HG02840 (cell line): Measurements from ENCODE around the gene DCDC2C.
"Not testable (repeated sequence)": the region's sequence is repeated elsewhere in the genome, so short reads cannot be mapped to it uniquely, and the experiment has no call there.

Experiments
- ATAC-seq: cut with Tn5 transposase; IDR thresholded peaks from one replicate; pipeline ENCODE4 v1.9.1; 2021; ENCODE audit warnings: mild to moderate bottlenecking, moderate library complexity, moderate number of reproducible peaks; ENCODE audit not compliant: unreplicated experiment, low FRiP score

The DCDC2C gene

GRCh38 chr2:3806730-3807129, 103.4 kb downstream of the DCDC2C start:
- no peak for ATAC-seq

- no peak for ATAC-seq
These were observed 104.5 kb downstream of the DCDC2C start for GRCh38 chr2:3807853-3808252.

- no peak for ATAC-seq
These were observed 111.4 kb downstream of the DCDC2C start for GRCh38 chr2:3814706-3815245.

GRCh38 chr2:3817144-3817543, 113.8 kb downstream of the DCDC2C start:
- not testable (repeated sequence) for ATAC-seq

GRCh38 chr2:3823748-3824147, 120.4 kb downstream of the DCDC2C start:
- no peak for ATAC-seq

GRCh38 chr2:3827673-3828575, 124.5 kb downstream of the DCDC2C start:
- ATAC-seq = no peak

DNA sequence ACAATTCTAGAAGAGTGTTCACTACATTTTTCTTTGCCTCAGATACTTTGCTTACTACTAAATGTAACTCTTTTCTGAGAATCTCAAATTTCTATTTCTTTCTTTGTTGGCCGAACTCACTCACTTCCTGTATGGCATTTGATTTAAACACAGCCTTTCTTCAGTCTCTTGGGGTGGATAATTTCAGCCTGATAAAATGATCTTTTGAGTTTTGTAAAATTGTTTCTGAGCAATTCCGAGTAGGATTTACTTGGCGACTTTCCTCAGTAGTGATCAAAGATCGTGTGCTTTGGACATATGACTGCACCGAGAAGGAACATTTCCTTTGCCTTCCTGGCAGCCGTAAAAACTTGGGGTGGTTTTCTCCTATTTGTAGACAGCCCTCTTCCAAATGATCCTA, 127.4 kb downstream of the DCDC2C start:
- ATAC-seq = no peak

DNA sequence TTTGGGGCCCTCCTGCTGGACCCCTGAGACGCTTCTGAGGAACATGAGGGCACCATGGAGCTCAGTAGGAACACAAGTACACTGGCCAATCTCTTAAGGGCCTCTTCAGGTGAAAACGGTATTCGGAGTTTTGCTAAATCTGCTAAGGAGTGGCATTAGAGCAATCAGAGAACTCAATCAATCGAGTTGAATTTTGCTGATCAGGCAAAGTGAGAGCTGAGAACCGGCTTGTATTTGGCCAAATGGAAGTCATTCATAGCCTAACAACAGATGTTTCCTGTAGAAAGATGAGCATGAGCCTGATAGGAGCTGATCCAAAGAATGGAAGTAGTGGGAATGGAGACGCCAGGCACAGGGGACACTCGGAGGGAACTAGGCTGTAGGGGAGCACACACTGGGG, 133.7 kb downstream of the DCDC2C start:
- no peak for ATAC-seq

- no peak for ATAC-seq
These were observed 135.0 kb downstream of the DCDC2C start for GRCh38 chr2:3838348-3838747.

GRCh38 chr2:3839476-3839875, 136.1 kb downstream of the DCDC2C start:
- no peak for ATAC-seq

- ATAC-seq = no peak
These were observed 137.3 kb downstream of the DCDC2C start for GRCh38 chr2:3840611-3841155.

DNA sequence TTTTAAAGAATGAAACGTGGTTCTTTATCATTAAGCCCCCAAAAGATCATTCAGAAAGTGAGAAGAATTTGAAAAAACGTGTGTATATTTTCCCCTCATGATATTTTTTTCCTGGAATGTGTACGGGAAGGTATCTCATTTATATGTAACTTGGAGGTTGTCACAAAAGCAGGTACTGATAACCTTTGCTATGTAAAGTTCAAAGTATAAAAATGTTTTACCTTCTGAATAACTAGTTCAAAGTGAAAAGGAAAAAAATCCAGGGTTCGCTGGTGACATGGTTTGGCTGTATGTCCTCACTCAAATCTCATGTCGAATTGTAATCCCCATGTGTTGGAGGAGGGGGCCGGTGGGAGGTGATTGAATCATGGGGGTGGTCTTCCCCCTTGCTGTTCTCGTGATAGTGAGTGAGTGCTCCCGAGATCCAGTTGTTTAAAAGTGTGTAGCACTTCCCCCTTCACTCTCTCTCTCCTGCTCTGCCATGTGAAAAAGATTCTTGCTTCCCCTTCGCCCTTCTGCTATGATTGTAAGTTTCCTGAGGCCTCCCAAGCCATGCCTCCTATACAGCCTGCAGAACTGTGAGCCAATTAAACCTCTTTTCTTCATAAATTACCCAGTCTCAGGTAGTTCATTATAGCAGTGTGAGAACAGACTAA, 144.2 kb downstream of the DCDC2C start:
- ATAC-seq = no peak

DNA sequence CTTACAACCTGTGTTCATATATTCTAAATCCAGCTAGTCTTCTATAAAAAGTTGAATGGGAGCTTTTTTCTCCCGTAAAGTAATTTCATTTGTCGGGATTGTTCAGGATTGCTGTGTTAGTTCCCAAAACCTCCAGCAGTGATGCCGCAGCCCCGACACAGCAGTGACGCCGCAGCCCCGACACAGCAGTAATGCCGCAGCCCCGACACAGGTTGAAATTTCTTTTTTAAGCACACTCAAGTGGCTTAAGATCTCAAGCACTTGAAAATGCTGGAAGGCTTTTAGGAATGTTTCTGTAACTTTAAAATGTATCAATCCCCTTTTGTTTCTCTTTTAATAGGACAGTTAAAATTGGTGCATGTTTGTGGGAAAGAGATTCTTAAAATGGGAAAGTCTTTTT, 145.4 kb downstream of the DCDC2C start:
- no peak for ATAC-seq

DNA sequence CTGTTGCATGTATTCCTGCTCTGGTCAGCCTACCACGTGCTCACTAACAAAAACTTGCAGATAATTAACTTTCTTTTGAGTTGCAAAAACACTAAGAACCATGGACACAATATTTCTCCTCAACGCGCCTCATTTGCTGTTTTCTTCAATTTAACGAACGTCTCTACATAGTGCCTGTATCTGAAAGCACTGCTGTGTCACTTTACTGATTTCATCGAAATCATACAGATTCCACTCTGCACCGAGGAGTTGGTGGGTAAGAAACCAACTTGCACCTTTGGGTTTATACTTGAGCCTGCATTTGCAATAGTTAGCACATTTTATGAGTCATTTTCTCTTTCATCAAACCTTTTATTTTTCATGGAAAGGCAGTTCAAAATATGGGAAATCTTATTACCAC, 145.8 kb downstream of the DCDC2C start:
- ATAC-seq = no peak

- no peak for ATAC-seq
These were observed 154.2 kb downstream of the DCDC2C start for GRCh38 chr2:3857576-3857975.

DNA sequence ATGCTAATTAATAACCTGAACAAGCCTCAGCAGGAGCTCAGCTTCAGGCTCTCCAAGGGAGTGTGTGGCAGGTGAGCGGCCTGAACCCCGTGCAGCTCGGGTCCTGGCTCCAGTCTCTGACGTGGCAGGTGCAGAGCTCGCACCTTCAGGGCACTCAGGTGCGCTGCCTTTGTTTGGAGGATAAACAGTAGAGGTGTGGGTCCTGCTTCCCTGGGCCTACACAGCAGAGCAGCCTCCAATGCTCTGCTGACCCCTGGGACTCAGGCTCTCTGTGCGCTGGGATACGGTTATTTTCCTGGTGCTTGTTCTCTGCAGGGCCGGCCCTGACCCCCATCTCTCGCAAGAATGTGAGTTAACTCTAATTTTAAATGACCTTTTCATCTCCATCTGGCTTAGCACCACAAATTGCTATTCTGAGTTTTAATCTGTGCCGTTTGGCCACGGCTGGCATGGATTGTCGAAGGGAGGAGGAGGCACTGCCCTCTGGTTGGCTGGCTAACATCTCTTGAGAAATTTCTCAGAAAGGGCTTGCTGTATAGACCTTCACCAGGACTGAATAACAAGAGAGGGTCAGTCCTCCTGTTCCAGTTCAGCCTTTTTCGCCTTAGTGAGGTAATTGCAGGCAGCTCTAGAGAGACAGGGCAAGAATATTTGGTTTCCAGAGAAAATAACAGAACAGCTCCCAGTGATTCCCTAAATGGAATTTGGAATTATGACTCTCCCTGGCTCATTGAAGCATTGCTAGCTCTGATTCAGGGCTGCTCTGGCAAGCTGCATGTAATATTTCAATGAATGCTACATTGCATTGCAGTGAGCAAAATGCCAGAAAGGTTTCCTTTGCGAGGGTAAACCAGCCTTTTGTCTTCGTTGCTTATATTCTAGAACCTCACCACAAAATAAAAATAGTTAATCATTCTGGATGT, 161.8 kb downstream of the DCDC2C start:
- no peak for ATAC-seq

DNA sequence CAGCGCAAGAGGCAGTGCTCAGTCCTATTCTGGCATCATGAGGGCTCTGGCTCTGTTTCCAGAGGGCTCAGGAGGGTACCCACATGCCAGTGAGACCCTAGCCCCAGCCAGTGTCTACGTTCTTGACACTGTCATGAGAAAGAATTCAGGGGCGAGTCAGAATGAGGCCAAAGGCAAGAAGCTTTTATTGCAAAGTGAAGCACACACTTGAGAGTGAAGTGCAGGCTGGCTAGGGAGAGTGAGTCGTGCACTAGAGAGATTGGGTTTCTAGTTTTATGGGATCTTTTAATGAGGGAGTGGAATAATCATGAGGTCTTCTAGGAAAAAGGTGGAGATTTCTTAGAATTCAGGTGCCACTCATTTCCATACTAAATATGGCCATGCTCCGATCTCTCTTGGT, 164.1 kb downstream of the DCDC2C start:
- no peak for ATAC-seq

DNA sequence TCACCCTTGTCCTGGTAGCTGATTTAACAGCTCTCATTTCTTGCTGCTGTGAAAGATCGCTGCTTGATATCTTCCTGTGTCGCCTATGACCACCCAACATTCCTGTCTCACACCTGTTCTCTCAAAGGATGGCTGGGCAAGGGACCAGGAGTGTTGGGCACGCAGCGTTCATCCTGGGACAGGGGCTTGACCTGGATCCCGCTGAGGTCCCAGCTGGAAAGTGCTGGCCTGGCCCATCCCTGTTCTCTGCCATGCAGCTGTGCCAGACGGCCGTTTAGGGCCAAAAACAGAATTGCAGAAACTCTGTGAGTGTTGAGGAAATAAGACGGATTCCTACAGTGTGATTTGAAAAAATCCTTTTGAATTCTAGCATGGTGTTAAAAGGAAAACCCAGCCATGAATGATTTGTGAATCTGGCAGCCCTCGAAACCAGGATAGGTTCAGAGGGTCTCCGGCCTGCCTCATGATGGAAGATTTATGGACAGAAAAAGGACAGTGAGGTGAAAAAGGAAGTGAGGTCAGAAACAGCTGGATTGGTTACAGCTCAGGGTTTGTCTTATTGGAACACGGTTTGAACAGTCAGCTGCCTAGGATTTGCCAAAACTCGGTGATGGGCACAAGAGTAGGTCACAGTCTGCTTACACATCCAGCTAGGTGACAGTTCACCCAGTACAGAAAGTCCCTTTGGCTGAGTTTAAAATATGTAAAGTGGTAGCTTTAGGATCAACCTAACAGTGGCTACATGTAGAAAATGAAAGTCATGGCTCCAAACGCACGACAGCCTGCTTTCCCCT, 164.8 kb downstream of the DCDC2C start:
- no peak for ATAC-seq

DNA sequence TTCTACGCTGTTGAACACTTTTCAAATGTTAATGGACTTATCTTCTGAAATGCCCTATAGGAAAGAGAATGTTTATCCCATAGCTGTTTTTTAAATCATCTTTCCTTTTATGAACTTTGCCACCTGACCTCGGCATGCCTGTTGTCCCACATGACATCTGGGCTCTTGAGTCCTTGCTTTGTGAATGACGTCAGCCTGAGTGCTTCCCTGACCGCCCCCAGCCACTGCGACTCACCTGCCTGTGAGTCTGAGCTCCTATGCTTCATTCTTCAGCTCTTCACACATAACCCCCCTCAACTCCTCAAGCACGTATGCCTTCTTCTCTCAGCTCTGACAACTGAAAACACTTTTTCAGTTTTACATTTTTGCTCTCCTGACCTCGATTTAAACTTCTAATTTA, 166.8 kb downstream of the DCDC2C start:
- ATAC-seq = no peak

GRCh38 chr2:3871002-3871401, 167.6 kb downstream of the DCDC2C start:
- no peak for ATAC-seq
